HUES64 (cell line): ENCODE data around the gene GPHN.
A peak's percentile ranks its signal among the peaks of the same experiment; 100 is the strongest.
"Not testable (repeated sequence)": the region's sequence is repeated elsewhere in the genome, so short reads cannot be mapped to it uniquely, and the experiment has no call there.

Experiments used
- H3K27ac ChIP-seq: 2 replicates; pipeline ENCODE4 v1.7.0; 2013; ENCODE audit warnings: low read depth, low read length, inconsistent platforms
- H3K27me3 ChIP-seq: 2 replicates; pipeline ENCODE4 v1.6.1; 2013; ENCODE audit warnings: mild to moderate bottlenecking, low read length; ENCODE audit not compliant: insufficient read depth
- H3K36me3 ChIP-seq: 2 replicates; pipeline ENCODE4 v1.6.1; 2013; ENCODE audit warnings: mild to moderate bottlenecking, low read length; ENCODE audit not compliant: insufficient read depth
- H3K4me1 ChIP-seq: 2 replicates; pipeline ENCODE4 v1.6.1; 2013; ENCODE audit warnings: mild to moderate bottlenecking, low read length, moderate library complexity; ENCODE audit not compliant: insufficient read depth
- H3K4me3 ChIP-seq: 2 replicates; pipeline ENCODE4 v1.5.1; 2013; ENCODE audit warnings: mild to moderate bottlenecking, low read length, moderate library complexity
- H3K9ac ChIP-seq: 2 replicates; pipeline ENCODE4 v1.6.1; 2013; ENCODE audit warnings: mild to moderate bottlenecking, low read depth, low read length
- H3K9me3 ChIP-seq: 2 replicates; pipeline ENCODE4 v1.6.1; 2013; ENCODE audit warnings: low read depth, low read length; ENCODE audit not compliant: insufficient read depth
- WGBS: fragments of 150-250, 120-280 bp; methylation state at CpG from one replicate; pipeline ENCODE4 v1.1.7; 2013; ENCODE audit warnings: missing lambda C conversion rate; 5-methylcytosine and 5-hydroxymethylcytosine counted together

Gene GPHN

GRCh38 chr14:66502836-66503235, 5.1 kb upstream of the GPHN start:
- H3K4me1 ChIP-seq, H3K36me3 ChIP-seq, H3K9me3 ChIP-seq, H3K4me3 ChIP-seq, H3K27ac ChIP-seq, H3K27me3 ChIP-seq, H3K9ac ChIP-seq: not testable (repeated sequence)
- 92% methylated on average over 5 of the region's 5 CpGs for WGBS

- 96% methylated on average over 1 of the region's 1 CpG for WGBS
- Histone ChIP-seq H3K4me3 (no peak overlapping the region), H3K4me1 (no peaks in the 10 kb centered on the region), H3K27ac (no peak overlapping the region), H3K9me3 (no peaks in the 10 kb centered on the region), H3K36me3 (no peaks in the 10 kb centered on the region), H3K9ac (no peak overlapping the region), H3K27me3 (peaks cover 6% of the 10 kb centered on the region; the same call in 1 of the 2 replicates)
Measured at GRCh38 chr14:66503532-66503931, 4.4 kb upstream of the GPHN start.

- WGBS: 14% methylated on average over 23 of the region's 23 CpGs
- Histone ChIP-seq H3K4me1 (peaks cover 7% of the 10 kb centered on the region), H3K27ac (peak overlapping the region; percentile 78), H3K4me3 (peak overlapping the region; percentile 85), H3K9me3 (no peaks in the 10 kb centered on the region), H3K36me3 (no peaks in the 10 kb centered on the region), H3K9ac (peak overlapping the region; percentile 82), H3K27me3 (peaks cover 35% of the 10 kb centered on the region)
Measured at GRCh38 chr14:66507181-66507721, 696 bp upstream of the GPHN start.

GRCh38 chr14:66508547-66508845, 549 bp downstream of the GPHN start:
- Histone ChIP-seq H3K27ac (no peak overlapping the region), H3K4me1 (peaks cover 7% of the 10 kb centered on the region), H3K36me3 (no peaks in the 10 kb centered on the region), H3K4me3 (peak overlapping the region; percentile 85), H3K27me3 (peaks cover 35% of the 10 kb centered on the region), H3K9me3 (no peaks in the 10 kb centered on the region), H3K9ac (peak overlapping the region; percentile 82)
- under 1% methylated on average over 19 of the region's 19 CpGs for WGBS

- under 1% methylated on average over 57 of the region's 57 CpGs for WGBS
- H3K9ac ChIP-seq: peak overlapping the region; percentile 82
- H3K9me3 ChIP-seq: no peaks in the 10 kb centered on the region
- H3K27ac ChIP-seq: no peak overlapping the region
- H3K27me3 ChIP-seq: peaks cover 35% of the 10 kb centered on the region
- H3K4me3 ChIP-seq: peak overlapping the region; percentile 85
- peaks cover 7% of the 10 kb centered on the region for H3K4me1 ChIP-seq
- no peaks in the 10 kb centered on the region for H3K36me3 ChIP-seq
Measured at GRCh38 chr14:66508846-66509621, 1.1 kb downstream of the GPHN start.

GRCh38 chr14:66509874-66510273, 1.9 kb downstream of the GPHN start:
- H3K4me3 ChIP-seq: peak overlapping the region; percentile 85
- peaks cover 7% of the 10 kb centered on the region for H3K4me1 ChIP-seq
- H3K9ac ChIP-seq: no peak overlapping the region
- peaks cover 35% of the 10 kb centered on the region for H3K27me3 ChIP-seq
- no peaks in the 10 kb centered on the region for H3K36me3 ChIP-seq
- 71% methylated on average over 3 of the region's 4 CpGs for WGBS
- no peak overlapping the region for H3K27ac ChIP-seq
- H3K9me3 ChIP-seq: no peaks in the 10 kb centered on the region

- Histone ChIP-seq H3K4me1 (peaks cover 7% of the 10 kb centered on the region), H3K4me3 (no peak overlapping the region), H3K27ac (no peak overlapping the region), H3K36me3 (no peaks in the 10 kb centered on the region), H3K27me3 (peaks cover 29% of the 10 kb centered on the region), H3K9ac (no peak overlapping the region), H3K9me3 (no peaks in the 10 kb centered on the region)
- WGBS: 80% methylated on average over 1 of the region's 1 CpG
Measured at GRCh38 chr14:66511849-66512248, 3.9 kb downstream of the GPHN start.

- peaks cover 25% of the 10 kb centered on the region for H3K27me3 ChIP-seq
- no peaks in the 10 kb centered on the region for H3K36me3 ChIP-seq
- no peaks in the 10 kb centered on the region for H3K9me3 ChIP-seq
- H3K4me3 ChIP-seq: no peak overlapping the region
- no peak overlapping the region for H3K9ac ChIP-seq
- peaks cover 7% of the 10 kb centered on the region for H3K4me1 ChIP-seq
- H3K27ac ChIP-seq: no peak overlapping the region
- WGBS: 96% methylated on average over 2 of the region's 2 CpGs
Measured at GRCh38 chr14:66514213-66514612, 6.3 kb downstream of the GPHN start.

- Histone ChIP-seq H3K27me3 (no peaks in the 10 kb centered on the region), H3K9me3 (no peaks in the 10 kb centered on the region), H3K9ac (no peak overlapping the region), H3K27ac (no peak overlapping the region), H3K4me3 (no peak overlapping the region), H3K36me3 (no peaks in the 10 kb centered on the region), H3K4me1 (no peaks in the 10 kb centered on the region)
- WGBS: 93% methylated on average over 9 of the region's 9 CpGs
Measured at GRCh38 chr14:66530526-66530925, 22.6 kb downstream of the GPHN start.

- Histone ChIP-seq H3K4me3 (no peak overlapping the region), H3K9me3 (peaks cover 4% of the 10 kb centered on the region; the same call in 1 of the 2 replicates), H3K9ac (no peak overlapping the region), H3K36me3 (no peaks in the 10 kb centered on the region), H3K27me3 (no peaks in the 10 kb centered on the region), H3K4me1 (peaks cover 8% of the 10 kb centered on the region), H3K27ac (no peak overlapping the region)
- WGBS: 68% methylated on average over 3 of the region's 3 CpGs
Measured at GRCh38 chr14:66539034-66539433, 31.1 kb downstream of the GPHN start.

- H3K36me3 ChIP-seq: no peaks in the 10 kb centered on the region
- H3K4me3 ChIP-seq: no peak overlapping the region
- no peaks in the 10 kb centered on the region for H3K27me3 ChIP-seq
- 100% methylated on average over 1 of the region's 1 CpG for WGBS
- no peak overlapping the region for H3K27ac ChIP-seq
- H3K4me1 ChIP-seq: peaks cover 8% of the 10 kb centered on the region
- H3K9me3 ChIP-seq: peaks cover 4% of the 10 kb centered on the region; the same call in 1 of the 2 replicates
- H3K9ac ChIP-seq: no peak overlapping the region
Measured at GRCh38 chr14:66540038-66540437, 32.1 kb downstream of the GPHN start.
